Activated CD4-positive, alpha-beta T cell treated with anti-CD3 and anti-CD28 coated beads, Interleukin-2, amount 10 ng/mL, durations not matched to agents 7 days and 5 days (primary cell): Measurements from ENCODE around the gene SRP19. TPM values are rescaled to one million over a fixed set of nuclear protein-coding genes. Genes with fewer than 3 reads are reported as not detected.
"Not testable (repeated sequence)": the region's sequence is repeated elsewhere in the genome, so short reads cannot be mapped to it uniquely, and the experiment has no call there.

Source experiments
- CTCF ChIA-PET: fragments of 350-600 bp; sonication (Branson Sonifier 250); formaldehyde crosslinking; loops from one replicate; lab custom pipeline; 2021; ENCODE audit warnings: antibody characterized with exemption; lab: Charles Lee
- POLR2A ChIA-PET: fragments of 350-600 bp; sonication (Branson Sonifier 250); formaldehyde crosslinking; loops from one replicate; lab custom pipeline; 2021; ENCODE audit warnings: antibody characterized with exemption; lab: Charles Lee
- DNase-seq: peaks from one replicate; pipeline ENCODE4 v3.0.0-alpha.2; 2020
- H3K27ac Mint-ChIP-seq: one replicate; pipeline ENCODE4 v1.8.0; 2021; ENCODE audit warnings: mild to moderate bottlenecking, moderate library complexity, mixed read lengths
- H3K27me3 Mint-ChIP-seq: one replicate; pipeline ENCODE4 v1.8.0; 2021; ENCODE audit warnings: mixed read lengths
- H3K36me3 Mint-ChIP-seq: one replicate; pipeline ENCODE4 v1.8.0; 2021; ENCODE audit warnings: low read depth, mixed read lengths
- H3K4me1 Mint-ChIP-seq: one replicate; pipeline ENCODE4 v1.8.0; 2021; ENCODE audit warnings: mixed read lengths
- H3K4me3 Mint-ChIP-seq: one replicate; pipeline ENCODE4 v1.8.0; 2021; ENCODE audit warnings: mild to moderate bottlenecking, moderate library complexity, mixed read lengths
- H3K9me3 Mint-ChIP-seq: one replicate; pipeline ENCODE4 v1.8.0; 2021; ENCODE audit warnings: mixed read lengths
- total RNA-seq, 2 experiments: library from RNA; stranded (reverse); gene quantifications; one replicate each; pipeline ENCODE4 v1.2.3, GENCODE V29; 2021

SRP19 gene
- total RNA-seq, 2 experiments from 2014 or later, result 51.9 to 64.3 TPM

DNA sequence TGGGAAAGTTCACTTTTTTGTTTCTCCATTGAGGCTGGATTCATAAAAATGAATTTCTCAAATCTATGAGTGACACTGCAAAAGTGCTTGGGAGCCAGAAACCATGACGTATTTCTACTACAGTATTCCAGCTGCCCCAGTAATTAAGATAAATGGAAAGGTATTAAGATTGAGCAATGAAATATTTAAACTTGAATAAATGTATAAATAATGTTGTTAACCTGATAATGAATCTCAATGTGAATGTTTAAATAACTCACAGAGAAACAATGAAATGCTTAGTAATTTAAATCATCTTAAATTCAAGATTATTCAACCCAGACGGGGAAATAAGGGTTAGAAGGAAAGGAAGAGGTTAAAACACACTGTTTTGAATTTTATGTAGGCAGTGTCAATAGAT, 11.2 kb upstream of the SRP19 start:
- H3K36me3 Mint-ChIP-seq, result peaks cover 4% of the 10 kb centered on the region
- H3K9me3 Mint-ChIP-seq, result peaks cover 10% of the 10 kb centered on the region
- peaks cover 4% of the 10 kb centered on the region for H3K4me1 Mint-ChIP-seq
- no peak overlapping the region for H3K27ac Mint-ChIP-seq
- no peak overlapping the region for H3K4me3 Mint-ChIP-seq
- DNase-seq, result no peak
- H3K27me3 Mint-ChIP-seq, result peaks cover 27% of the 10 kb centered on the region
- ChIA-PET CTCF (no interaction called here), POLR2A (no interaction called here)

DNA sequence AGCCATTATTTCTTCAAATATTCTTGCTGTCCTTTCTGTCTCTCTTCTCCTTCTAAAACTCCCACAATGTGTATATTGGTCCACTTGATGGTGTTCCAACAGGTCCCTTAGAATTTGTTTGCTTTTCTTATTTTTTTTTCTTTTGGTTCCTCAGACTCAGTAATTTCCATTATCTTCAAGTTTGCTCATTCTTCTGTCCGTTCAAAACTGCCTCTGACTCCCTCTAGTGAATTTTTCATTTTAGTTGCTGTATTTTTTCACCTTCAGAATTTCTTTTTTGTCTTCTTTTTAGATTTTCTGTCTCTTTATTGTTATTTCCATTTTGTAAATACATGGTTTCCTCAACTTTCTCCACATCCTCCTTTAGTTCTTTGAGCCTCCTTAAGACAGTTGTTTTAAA, 6.4 kb upstream of the SRP19 start:
- Mint-ChIP-seq H3K27ac (no peak overlapping the region), H3K36me3 (peaks cover 9% of the 10 kb centered on the region), H3K9me3 (peaks cover 14% of the 10 kb centered on the region), H3K4me3 (no peak overlapping the region), H3K4me1 (no peaks in the 10 kb centered on the region), H3K27me3 (peaks cover 51% of the 10 kb centered on the region)
- DNase-seq, result no peak
- CTCF ChIA-PET, result interaction anchor here (0.9 kb wide), 1 partner anchor 27 kb away, joined by 3 read pairs; no protein-coding TSS in a partner anchor
- POLR2A ChIA-PET, result no interaction called here

DNA sequence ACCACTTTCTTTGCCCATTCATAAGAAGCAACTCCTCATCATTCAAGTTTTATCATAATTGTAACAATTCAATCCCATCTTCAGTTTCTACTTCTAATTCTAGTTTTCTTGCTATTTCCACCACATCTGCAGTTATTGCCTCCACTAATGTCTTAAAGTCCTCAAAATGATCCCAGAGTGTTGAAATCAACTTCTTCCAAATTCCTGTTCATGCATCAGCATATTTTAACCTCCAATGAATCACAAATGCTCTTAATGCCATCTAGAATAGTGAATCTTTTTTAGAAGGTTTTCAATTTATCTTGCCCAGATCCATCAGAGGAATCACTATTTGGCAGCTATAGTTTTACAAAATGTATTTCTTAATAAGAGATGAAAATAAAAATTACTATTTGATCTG, 3.2 kb upstream of the SRP19 start:
- ChIA-PET CTCF (interaction anchor here (3.9 kb wide), 1 partner anchor 9 kb away, joined by 19 read pairs; no protein-coding TSS in a partner anchor), POLR2A (no interaction called here)
- no peak overlapping the region for H3K27ac Mint-ChIP-seq
- H3K36me3 Mint-ChIP-seq, result peaks cover 12% of the 10 kb centered on the region
- peaks cover 39% of the 10 kb centered on the region for H3K27me3 Mint-ChIP-seq
- peaks cover 21% of the 10 kb centered on the region for H3K4me1 Mint-ChIP-seq
- peaks cover 15% of the 10 kb centered on the region for H3K9me3 Mint-ChIP-seq
- H3K4me3 Mint-ChIP-seq, result no peak overlapping the region
- no peak for DNase-seq

DNA sequence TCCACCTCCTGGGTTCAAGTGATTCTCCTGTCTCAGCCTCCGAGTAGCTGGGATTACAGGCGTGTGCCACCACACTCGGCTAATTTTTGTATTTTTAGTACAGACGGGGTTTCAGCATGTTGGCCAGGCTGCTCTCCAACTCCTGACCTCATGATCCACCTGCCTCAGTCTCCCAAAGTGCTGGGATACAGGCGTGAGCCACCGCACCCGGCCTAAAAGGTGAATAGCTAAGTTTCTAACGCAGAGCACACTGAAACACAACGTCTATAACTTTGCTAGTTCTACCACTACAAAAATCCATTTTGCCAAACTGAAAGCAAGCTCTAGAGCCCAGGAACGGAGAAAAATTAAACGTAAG, 537 bp upstream of the SRP19 start:
- peaks cover 38% of the 10 kb centered on the region for H3K4me1 Mint-ChIP-seq
- not testable (repeated sequence) for H3K9me3 Mint-ChIP-seq, DNase-seq
- POLR2A ChIA-PET, result interaction anchor here (0.9 kb wide), 2 partner anchors 23 to 116 kb away, joined by 3 to 5 read pairs; partner anchors contain the start of gene DCP2
- peak overlapping the region; percentile 97 for H3K27ac Mint-ChIP-seq
- H3K27me3 Mint-ChIP-seq, result peaks cover 17% of the 10 kb centered on the region
- H3K36me3 Mint-ChIP-seq, result peaks cover 21% of the 10 kb centered on the region
- peak overlapping the region; percentile 98 for H3K4me3 Mint-ChIP-seq
- CTCF ChIA-PET, result interaction anchor here (0.6 to 3.9 kb wide), 8 partner anchors 8 to 107 kb away, joined by 3 to 19 read pairs (median 3); no protein-coding TSS in a partner anchor

DNA sequence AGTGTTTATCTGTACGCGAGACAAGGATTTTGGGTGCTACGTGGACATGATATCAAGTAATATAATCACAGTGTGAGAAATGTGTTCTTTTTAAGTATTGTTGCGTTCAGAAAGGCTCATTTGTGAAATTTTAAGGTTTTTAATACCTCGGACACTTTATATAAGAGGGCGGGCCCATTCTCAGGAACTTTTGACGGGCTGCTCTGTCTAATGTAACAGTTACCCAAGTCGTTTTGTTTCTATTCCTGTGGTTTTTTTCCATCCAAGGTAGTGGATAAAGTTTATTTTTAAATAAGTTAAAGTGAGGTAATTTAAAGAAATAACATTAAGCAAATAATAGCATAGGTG, 525 bp downstream of the SRP19 start:
- H3K27ac Mint-ChIP-seq, result peak overlapping the region; percentile 97
- H3K4me1 Mint-ChIP-seq, result peaks cover 45% of the 10 kb centered on the region
- no peak for DNase-seq
- peaks cover 8% of the 10 kb centered on the region for H3K27me3 Mint-ChIP-seq
- peaks cover 2% of the 10 kb centered on the region for H3K9me3 Mint-ChIP-seq
- peak overlapping the region; percentile 98 for H3K4me3 Mint-ChIP-seq
- POLR2A ChIA-PET, result no interaction called here
- CTCF ChIA-PET, result interaction anchor here (0.9 to 1.5 kb wide), 4 partner anchors 47 to 125 kb away, joined by 3 to 4 read pairs (median 4); partner anchors contain the start of gene REEP5
- peaks cover 24% of the 10 kb centered on the region for H3K36me3 Mint-ChIP-seq

DNA sequence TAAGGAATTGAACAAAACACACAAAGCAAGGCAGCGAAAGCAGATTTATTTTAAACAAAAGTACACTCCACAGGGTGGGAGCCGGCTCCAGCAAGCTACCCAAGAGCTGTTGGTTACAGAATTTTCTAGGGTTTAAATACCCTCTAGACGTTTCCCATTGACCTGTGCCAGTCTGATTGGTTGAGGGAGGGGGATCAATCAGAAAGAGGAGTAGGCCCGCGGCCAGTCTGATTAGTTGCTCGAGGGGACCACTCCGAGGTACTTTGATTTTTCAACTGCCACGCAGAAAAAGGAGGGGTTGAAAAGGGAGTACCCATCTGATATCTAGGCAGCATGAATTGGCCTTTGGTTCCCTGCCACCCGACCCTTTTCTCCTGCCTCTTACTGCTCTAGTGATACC, 998 bp downstream of the SRP19 start:
- Mint-ChIP-seq H3K27me3 (peaks cover 6% of the 10 kb centered on the region), H3K4me3 (peak overlapping the region; percentile 98), H3K27ac (peak overlapping the region; percentile 97), H3K9me3 (peaks cover 2% of the 10 kb centered on the region), H3K36me3 (peaks cover 28% of the 10 kb centered on the region), H3K4me1 (peaks cover 50% of the 10 kb centered on the region)
- ChIA-PET CTCF (interaction anchor here (0.9 kb wide), 1 partner anchor 125 kb away, joined by 3 read pairs; no protein-coding TSS in a partner anchor), POLR2A (no interaction called here)
- no peak for DNase-seq

DNA sequence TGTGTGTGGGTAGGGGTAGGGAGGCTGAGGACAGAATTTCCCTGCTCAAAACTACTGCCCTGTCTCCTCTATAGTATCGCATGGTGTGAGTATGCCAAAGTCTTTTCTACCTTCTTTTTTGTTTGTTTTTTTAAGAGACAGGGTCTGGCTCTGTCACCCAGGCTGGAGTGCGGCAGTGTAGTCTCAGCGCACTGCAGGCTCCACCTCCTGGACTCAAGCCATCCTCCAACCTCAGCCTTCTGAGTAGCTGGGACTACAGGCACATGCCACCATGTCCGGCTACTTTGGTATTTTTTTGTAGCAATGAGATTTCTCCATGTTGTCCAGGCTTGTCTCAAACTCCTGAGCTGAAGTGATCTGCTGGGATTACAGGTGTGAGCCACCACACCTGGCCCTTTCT, 2.5 kb downstream of the SRP19 start:
- Mint-ChIP-seq H3K9me3 (peaks cover 2% of the 10 kb centered on the region), H3K4me1 (peaks cover 56% of the 10 kb centered on the region), H3K27me3 (no peaks in the 10 kb centered on the region), H3K27ac (peak overlapping the region; percentile 60), H3K4me3 (peak overlapping the region; percentile 35), H3K36me3 (peaks cover 39% of the 10 kb centered on the region)
- ChIA-PET POLR2A (no interaction called here), CTCF (no interaction called here)
- no peak for DNase-seq

DNA sequence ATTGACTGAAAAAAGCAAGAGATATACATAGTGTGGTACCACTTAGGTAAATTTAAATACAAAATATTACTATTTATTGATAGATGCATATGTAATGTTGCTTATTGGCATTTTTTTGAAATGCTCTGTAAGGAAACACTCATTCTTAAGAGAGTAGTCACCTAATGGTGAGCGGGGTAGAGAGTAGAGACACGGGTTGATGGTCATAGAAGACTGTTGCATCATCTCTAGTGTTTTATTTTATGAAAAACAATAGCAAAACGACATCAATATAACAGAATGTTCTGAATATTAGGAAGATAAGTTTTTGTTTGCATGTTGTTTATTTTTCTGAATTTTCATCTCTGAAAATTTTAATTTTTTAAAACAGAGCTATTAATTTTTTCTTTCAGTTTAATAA, 4.0 kb downstream of the SRP19 start:
- POLR2A ChIA-PET, result interaction anchor here (0.6 kb wide), 1 partner anchor 1629 kb away, joined by 3 read pairs; no protein-coding TSS in a partner anchor
- Mint-ChIP-seq H3K36me3 (peaks cover 49% of the 10 kb centered on the region), H3K27me3 (no peaks in the 10 kb centered on the region), H3K27ac (no peak overlapping the region), H3K9me3 (no peaks in the 10 kb centered on the region), H3K4me1 (peaks cover 69% of the 10 kb centered on the region), H3K4me3 (no peak overlapping the region)
- no peak for DNase-seq
- CTCF ChIA-PET, result interaction anchor here (0.6 to 1.3 kb wide), 2 partner anchors 17 to 376 kb away, joined by 3 to 4 read pairs; no protein-coding TSS in a partner anchor

DNA sequence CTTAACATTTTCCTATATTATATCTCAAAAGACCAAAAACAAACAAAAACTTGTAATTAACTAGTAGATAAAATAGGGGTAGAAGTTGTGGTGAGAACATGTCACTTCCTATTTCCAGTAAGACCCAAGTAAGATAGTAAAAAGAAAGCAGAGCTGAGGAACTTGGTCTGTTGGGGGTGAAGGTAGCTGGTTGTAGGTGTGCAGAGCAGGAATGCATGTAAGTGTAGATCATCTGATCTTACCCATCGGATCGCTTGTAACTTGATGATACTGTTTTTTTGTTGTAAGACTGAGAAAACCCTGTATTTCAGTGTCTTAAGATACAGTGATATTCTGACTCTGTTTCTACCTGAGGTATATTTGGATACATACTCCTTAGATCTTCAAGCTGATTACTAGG, 5.7 kb downstream of the SRP19 start:
- POLR2A ChIA-PET, result interaction anchor here (0.5 kb wide), 1 partner anchor 12 kb away, joined by 3 read pairs; no protein-coding TSS in a partner anchor
- Mint-ChIP-seq H3K27me3 (no peaks in the 10 kb centered on the region), H3K4me3 (no peak overlapping the region), H3K36me3 (peaks cover 59% of the 10 kb centered on the region), H3K4me1 (peaks cover 68% of the 10 kb centered on the region), H3K9me3 (no peaks in the 10 kb centered on the region), H3K27ac (peak overlapping the region; percentile 41)
- DNase-seq, result no peak
- CTCF ChIA-PET, result interaction anchor here (0.9 to 1.7 kb wide), 3 partner anchors 14 to 19 kb away, joined by 3 to 5 read pairs (median 4); no protein-coding TSS in a partner anchor

DNA sequence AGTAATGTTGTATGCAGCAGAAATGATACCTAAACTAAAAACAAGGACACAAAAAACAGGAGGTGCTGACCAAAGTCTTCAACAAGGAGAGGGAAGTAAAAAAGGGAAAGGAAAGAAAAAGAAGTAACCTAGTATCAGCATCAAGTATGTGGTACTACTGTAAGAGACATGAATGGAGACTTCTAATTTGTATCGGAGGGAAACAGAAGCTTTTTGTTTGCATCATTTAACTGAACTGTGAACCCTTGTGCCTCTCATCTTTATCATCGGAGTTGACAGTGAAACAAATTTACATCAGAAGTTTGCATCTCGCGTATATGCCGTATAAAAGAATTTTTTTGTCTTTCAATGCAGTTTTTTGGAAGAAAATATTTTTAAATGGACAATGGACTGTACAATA, 6.3 kb downstream of the SRP19 start:
- ChIA-PET CTCF (interaction anchor here (0.9 to 1.7 kb wide), 5 partner anchors 8 to 22 kb away, joined by 3 to 5 read pairs (median 3); no protein-coding TSS in a partner anchor), POLR2A (interaction anchor here (0.7 kb wide), 1 partner anchor 695 kb away, joined by 3 read pairs; no protein-coding TSS in a partner anchor)
- DNase-seq, result no peak
- Mint-ChIP-seq H3K4me3 (no peak overlapping the region), H3K27ac (peak overlapping the region; percentile 19), H3K36me3 (peaks cover 62% of the 10 kb centered on the region), H3K4me1 (peaks cover 65% of the 10 kb centered on the region), H3K27me3 (no peaks in the 10 kb centered on the region), H3K9me3 (no peaks in the 10 kb centered on the region)

DNA sequence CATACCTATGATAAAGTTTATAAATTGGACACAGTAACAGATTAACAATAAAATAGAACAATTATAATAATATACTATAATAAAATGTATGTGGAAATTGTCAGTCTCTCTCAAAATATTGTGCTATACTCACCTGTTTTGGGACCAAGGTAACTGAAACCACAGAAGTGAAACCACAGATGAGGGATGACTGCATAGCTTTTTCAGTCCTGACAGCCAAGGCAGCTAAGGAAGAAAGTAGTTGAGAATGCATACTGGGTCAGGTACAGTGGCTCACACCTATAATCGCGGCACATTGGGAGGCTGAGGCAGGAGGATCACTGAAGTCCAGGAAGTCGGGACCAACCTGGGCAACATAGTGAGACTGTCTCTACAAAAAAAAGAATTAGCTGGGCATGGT, 8.9 kb downstream of the SRP19 start:
- POLR2A ChIA-PET, result interaction anchor here (0.8 to 1.1 kb wide), 2 partner anchors 9 to 46 kb away, joined by 3 to 4 read pairs; no protein-coding TSS in a partner anchor
- H3K36me3 Mint-ChIP-seq, result peaks cover 64% of the 10 kb centered on the region
- H3K4me1 Mint-ChIP-seq, result peaks cover 64% of the 10 kb centered on the region
- H3K4me3 Mint-ChIP-seq, result no peak overlapping the region
- peak; percentile 52 for DNase-seq
- peak overlapping the region; percentile 61 for H3K27ac Mint-ChIP-seq
- CTCF ChIA-PET, result interaction anchor here (0.6 to 2.2 kb wide), 4 partner anchors 9 to 43 kb away, joined by 3 to 6 read pairs (median 4); partner anchors contain the start of gene SRP19
- H3K9me3 Mint-ChIP-seq, result no peaks in the 10 kb centered on the region
- H3K27me3 Mint-ChIP-seq, result no peaks in the 10 kb centered on the region

DNA sequence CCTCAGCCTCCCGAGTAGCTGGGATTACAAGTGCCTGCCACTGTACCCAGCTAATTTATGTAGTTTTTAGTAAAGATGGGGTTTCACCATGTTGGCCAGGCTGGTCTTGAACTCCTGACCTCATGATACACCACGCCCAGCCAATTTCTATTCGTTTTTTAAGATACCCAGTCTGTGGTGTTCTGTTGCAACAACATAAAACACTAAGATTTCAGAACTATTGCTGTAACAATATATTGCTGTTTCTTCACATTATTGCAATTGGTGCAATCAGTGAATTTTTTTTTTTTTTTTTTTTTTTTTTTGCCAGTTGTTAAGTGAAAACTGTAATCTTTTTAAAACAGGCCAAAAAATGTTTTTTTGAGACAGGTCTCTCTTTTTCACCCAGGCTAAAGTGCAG, 9.9 kb downstream of the SRP19 start:
- H3K4me1 Mint-ChIP-seq, result peaks cover 64% of the 10 kb centered on the region

DNA sequence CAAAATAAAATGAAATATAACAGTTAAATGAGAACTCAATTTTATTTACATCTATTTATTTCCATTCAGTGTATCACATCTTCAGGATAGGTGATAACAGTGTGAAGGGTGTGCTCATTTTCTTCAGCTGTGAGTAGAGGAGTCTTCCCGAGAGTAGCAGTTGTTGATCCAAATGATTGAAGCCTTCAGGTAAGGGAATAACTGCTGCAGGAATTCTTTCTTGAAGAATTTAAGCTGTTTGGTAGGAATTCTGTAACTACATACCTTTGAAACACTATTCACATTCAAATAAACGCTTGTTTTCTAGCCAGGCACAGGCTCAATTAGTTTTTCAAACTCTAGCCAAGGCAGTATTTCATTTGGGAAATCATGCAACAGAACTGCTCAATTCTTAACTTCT, 15.3 kb downstream of the SRP19 start:
- POLR2A ChIA-PET, result no interaction called here
- CTCF ChIA-PET, result no interaction called here

More for the DNA sequence above, 9.9 kb downstream of the SRP19 start:
- H3K27me3 Mint-ChIP-seq, result no peaks in the 10 kb centered on the region
- H3K36me3 Mint-ChIP-seq, result peaks cover 67% of the 10 kb centered on the region
- H3K9me3 Mint-ChIP-seq, result no peaks in the 10 kb centered on the region
- H3K4me3 Mint-ChIP-seq, result no peak overlapping the region
- DNase-seq, result no peak
- no peak overlapping the region for H3K27ac Mint-ChIP-seq
- ChIA-PET CTCF (interaction anchor here (0.6 to 2.2 kb wide), 4 partner anchors 8 to 145 kb away, joined by 3 to 6 read pairs (median 4); partner anchors contain the start of gene SRP19), POLR2A (interaction anchor here (1.1 kb wide), 1 partner anchor 45 kb away, joined by 4 read pairs; no protein-coding TSS in a partner anchor)

More for the DNA sequence above, 15.3 kb downstream of the SRP19 start:
- H3K4me1 Mint-ChIP-seq, result peaks cover 64% of the 10 kb centered on the region
- peak overlapping the region; percentile 5 for H3K27ac Mint-ChIP-seq
- DNase-seq, result no peak
- peaks cover 2% of the 10 kb centered on the region for H3K9me3 Mint-ChIP-seq
- H3K27me3 Mint-ChIP-seq, result no peaks in the 10 kb centered on the region
- no peak overlapping the region for H3K4me3 Mint-ChIP-seq
- H3K36me3 Mint-ChIP-seq, result peaks cover 59% of the 10 kb centered on the region
